Raji (cell line): ENCODE data around the gene DTD1.

ENCODE experiments used
- POLR2A ChIP-seq: IDR thresholded peaks from 2 replicates; pipeline ENCODE4 v1.6.1; 2011; ENCODE audit warnings: low read depth, low read length, control low read depth; ENCODE audit not compliant: insufficient read depth

DTD1 gene

DNA sequence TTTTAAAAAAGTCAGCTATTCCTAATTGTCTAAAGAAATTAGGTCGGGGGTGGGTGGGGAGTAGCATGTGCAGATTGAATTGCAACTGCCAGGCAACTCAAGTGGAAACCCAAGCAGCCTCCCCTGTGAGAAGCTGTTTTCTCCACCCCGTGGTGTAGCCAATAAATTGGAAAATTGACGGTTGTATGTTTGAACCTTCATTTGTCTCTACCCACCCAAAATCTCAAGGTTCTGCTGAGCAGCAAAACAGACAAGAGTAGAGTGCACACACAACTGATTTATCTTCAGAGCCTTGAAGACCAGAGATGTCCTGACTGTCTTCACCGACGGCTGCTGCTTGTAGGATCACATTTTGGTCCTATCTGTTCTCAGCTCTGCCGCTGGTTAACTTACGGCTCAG is 88.5 kb downstream of the DTD1 start:
- TF ChIP-seq POLR2A = no peak

DNA sequence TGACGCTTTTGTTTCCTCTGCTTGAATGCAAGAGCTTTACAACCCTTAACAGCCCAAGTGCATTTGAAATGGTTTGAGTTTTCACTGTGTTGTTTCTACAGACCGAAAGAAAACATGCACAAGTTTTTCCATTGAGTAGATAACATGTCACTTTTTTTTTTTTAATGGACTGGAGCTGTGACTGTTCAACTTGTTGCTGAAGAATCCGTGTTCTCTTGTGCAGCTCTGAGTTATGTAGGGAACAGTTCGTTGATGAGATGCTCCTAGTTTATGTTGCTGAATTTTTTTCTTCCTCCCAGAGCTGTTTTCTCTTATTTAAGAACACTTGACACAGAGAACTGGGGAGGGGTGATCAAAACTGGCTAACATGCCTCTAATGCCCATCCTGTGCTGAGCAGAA is 89.3 kb downstream of the DTD1 start:
- no peak for TF ChIP-seq POLR2A

DNA sequence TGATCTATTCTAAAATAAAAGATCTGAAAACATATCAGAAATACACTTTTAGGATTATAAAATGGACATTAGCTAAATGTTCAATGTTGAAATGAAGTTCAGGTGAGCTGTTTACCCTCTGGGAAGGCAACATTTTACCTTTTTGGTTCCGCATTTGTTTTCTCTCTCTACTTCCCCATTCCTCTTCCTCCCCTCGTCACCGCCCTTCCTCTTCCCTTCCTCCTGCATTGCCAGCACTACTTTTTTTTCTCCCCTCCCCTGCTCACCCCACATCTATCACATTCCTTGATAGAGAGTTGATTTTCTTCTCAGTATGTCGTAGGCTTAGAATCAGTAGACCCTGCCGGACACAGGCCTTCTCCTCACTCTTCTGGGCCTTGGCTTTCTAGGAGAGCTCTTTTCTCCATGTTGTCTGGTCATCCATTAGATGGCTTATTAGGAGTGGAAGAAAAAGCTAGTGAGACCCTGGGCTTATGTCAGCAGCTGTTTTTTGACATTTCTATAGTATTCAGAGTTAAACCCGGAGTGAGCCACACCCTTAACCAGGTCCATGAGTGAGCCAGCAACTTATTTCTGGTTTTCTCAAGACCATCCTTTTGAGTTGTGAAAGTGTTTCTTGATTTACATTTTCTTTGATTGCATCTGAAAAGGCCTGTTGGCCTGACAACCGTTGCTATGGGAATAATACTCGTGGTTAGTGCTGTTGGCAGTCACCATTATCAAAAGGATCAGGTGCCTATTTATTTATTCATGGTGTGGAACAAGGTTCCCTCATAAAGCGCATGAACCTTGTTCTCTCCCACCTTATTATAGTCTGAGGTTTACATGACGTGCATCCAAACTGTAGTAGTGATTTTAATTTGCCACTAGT is 90.9 kb downstream of the DTD1 start:
- no peak for TF ChIP-seq POLR2A

DNA sequence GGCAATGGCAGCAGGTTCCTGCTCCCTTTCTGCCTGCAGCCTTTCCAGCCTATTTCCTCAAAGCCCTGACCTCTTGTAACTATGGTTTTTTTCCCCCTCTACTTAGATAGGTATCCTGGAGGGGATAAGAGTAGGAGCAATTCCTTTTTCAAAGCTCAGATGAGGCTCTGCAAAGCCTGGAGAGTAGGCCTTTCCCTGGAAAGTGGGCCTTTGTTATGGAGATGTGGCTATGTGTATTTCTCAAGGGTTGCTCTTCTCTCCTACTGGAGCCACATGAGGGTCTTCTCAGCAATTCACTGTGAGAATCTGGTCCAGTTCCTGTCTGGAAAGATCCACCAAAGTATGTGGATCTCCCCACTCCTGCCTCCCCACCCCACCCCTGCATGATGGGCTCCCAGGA is 96.0 kb downstream of the DTD1 start:
- TF ChIP-seq POLR2A = no peak

DNA sequence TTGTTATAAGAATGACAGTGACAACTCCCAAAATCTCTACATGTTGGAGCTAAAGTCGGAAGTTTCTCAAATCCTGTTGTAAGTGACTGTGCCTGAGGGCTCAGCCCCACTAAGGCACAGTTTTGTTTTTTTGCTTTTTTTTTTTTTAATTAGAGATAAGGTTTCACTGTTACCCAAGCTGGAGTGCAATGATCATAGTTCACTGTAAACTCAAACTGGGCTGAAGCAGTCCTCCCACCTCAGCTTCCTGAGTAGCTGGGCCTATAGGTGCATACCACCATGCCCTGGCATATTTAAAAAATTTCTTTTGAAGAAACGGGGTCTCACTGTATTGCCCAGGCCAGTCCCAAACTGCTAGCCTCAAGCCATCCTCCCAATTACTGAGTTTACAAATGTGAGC is 96.9 kb downstream of the DTD1 start:
- TF ChIP-seq POLR2A = no peak

DNA sequence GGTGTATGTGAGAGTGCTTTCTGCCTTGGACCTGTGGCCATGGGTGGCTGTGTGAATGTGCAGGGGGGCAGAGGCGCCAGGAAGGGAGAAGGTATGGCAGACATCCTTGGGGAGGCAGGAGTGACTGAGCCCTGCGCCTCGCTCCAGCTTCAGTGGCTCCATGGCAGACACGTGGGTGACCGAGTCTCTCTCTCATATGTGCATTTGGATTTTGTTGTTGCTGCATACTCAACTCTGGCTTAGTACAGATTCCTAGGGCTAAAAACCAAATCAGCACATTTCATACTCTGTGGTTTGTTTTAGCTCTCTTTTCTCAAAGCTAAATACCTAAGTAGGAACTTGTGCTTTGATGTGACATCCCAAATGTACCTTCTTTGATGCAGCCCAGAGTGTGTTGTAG is 97.6 kb downstream of the DTD1 start:
- TF ChIP-seq POLR2A = no peak

DNA sequence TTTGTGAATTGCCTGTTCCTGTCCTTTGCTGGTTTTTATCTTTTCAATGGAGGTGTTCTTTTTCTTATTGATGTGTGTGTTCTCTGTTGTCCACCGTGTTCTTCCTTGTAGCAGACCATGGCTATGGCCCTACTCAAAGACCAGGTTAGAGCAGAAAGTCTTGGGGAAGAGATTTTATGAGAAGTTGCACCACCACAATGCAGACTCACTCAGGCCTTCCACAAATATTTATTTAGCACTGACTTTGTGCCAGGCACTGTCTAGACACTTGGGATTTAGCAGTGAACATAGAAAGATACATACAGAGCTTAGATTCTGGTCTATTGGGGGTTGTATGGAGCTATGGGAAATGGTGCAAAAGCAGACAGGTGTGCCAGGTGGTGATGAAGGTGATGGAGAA is 98.8 kb downstream of the DTD1 start:
- TF ChIP-seq POLR2A = no peak

DNA sequence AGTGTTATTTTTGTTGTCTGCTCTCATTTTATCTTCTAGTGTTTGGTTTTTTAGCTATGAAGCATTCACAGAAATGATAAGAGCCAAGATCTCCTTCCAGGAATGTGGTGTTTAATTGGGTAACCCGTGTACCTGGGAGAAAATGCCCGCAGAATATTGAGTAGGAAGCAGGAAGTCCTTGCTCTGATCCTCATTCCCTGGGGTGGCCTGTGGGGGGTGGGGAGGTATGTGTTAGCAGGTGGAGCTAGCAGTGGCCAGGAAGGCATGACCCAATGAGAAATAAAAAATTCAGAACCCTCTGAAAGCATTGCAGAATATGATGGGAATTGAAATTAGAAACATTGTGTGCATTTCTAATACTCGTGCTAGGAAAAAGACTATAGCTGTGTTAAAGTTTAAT is 100.8 kb downstream of the DTD1 start:
- TF ChIP-seq POLR2A = no peak

DNA sequence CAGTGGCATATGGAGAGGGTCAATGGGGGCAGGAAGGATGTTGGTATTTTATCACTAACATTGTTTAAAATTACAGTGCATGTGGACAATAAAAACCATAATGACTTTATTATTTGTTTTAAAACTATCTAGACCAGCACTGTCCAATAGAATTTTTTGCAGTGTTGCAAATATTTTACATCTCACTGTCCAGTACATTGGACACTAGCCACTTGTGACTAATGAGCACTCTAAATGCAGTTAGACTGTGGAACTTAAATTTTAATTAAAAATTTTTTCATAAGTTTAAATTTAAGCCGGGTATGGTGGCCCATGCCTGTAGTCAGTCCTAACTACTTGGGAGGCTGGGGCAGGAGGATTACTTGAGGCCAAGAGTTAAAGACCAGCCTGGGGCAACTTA is 101.7 kb downstream of the DTD1 start:
- TF ChIP-seq POLR2A = no peak

DNA sequence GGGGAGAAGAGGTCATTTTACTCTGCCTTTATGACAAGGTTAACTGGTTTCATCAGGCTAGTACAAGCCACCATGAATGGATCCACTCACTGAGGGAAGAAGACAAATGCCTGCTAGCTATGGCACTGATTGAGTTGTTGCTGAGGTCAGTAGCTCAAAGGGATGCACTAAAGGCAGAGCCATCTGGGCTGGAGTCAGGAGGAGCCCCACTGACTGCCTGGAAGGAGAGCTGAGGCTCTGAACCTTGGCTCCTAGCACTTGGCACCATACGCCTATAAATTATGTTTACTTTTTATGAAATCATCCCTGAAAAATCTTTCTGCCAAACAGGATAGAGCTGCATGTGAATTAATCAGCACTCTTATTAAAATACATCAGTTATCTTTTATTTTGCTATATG is 104.6 kb downstream of the DTD1 start:
- TF ChIP-seq POLR2A = no peak

DNA sequence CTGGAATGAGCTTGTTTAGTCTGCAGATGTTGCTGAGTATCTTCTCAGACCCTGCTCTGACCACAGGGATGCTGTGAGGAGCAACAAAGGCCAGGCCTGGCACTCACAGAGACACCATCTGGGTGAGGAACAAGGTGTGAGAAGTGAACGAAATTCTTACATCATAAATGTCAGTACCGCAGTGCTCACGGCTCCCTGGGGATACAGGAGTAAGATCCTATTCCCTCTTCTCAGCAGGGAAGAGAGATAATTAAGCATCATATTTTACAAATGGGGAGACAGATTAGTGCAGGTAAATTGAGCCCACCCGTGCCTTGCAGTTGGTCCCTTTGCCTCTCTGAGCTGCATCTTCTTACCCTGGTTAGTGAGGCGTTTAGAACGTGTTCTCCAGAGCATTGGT is 106.2 kb downstream of the DTD1 start:
- TF ChIP-seq POLR2A = no peak

DNA sequence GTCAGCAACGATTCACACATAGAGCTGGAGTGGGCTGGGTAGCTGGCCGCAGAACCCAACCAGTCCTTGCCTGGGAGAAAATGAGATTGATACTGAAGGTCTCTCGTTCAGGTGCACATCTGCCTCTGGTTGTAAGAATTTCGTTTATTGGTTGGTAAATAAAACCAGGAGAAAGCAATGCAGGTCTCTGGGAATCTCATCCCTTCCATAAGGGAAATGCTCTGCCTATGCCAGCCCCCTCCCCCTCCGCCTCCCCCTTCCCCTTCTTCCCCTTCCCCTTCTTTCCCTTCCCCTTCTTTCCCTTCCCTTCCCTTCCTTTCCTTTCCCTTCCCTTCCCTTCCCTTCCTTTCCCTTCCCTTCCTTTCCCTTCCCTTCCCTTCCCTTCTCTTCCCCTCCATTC is 107.3 kb downstream of the DTD1 start:
- TF ChIP-seq POLR2A = no peak

DNA sequence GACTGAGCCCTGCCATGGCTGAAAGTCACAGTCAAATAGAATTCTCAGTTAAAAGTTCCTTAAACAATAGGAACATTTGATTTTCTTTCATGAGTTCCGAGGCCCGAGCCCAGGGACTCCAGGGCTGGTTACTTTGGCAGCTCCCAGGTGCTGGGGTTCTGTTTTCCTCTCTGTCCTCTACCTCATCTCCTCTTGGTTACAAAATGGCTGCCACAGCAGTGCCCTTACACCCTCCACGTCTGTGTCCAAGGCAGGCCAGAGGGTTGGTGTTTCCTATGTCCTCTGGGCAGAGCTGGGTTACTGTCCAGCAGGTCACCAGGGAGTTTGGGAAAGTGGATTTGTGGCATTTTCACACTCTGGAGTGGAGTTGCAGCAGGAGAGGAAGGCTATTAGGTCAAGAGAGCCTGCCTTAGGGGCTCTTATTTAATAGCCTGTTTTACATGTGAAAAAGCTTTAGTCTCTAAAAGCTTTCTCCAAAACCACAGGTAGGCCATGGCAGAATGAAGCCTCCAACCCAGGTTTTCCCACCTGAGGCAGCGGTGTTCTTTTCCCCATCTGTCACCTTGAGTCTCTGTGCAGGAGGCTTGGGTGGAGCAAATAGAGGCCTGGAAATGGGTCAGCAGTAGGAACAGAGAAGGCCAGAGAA is 111.0 kb downstream of the DTD1 start:
- TF ChIP-seq POLR2A = no peak

DNA sequence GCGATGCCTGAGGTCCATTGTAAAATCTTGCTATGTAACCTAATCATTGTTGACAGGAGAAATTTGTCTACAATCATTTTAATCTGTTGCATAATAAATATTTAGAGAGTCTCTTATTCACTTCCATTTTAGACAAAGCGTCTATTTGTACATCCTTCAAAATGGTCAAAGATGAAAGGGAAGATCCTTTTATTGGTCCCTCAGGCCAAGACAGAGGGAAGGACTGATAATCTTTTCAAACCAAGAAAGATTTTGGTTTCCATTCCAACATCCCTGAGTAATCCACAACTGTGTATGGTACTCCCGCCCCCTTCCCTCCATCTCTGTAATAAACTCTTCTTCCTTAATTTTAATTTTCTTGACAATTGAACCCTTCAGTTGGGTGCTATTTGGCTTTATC is 114.1 kb downstream of the DTD1 start:
- no peak for TF ChIP-seq POLR2A

DNA sequence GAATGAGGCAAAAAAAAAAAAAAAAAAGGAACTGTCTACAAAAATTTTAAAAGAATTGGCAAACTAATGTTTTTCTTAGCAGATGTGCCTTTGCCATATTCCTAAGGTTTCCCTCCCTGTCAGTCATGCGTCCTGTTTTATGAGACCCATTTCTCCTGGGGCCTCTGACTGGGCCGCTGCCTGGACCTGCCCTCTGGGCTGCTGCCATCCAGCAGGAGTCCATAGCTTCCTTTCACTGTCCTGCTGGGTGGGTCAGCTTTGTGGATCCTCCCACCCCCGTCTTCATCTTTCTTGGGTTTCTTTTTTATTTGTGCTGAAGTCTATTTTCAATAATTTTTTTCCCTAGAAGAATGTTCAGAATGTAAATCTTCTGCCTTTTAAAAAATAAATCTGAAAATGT is 114.9 kb downstream of the DTD1 start:
- no peak for TF ChIP-seq POLR2A

DNA sequence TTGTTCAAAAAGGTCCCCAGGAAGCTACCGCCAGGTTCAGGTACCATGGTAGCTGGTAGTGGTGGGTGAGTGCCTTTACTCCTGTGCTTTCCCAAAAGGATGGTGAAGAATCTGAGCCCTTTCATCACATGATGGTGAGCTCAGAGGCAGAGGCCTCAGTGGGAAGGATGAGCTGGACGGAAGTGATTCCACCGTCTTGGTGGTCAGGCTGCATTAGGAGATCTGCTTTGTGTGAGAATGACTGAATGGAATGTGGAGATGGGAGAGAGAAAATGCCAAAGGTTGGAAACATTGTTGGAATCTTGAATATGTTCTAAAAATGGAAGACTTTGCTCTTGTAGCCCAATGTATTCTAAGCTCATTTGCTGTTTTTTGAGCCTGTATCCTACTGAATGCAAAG is 117.6 kb downstream of the DTD1 start:
- no peak for TF ChIP-seq POLR2A

DNA sequence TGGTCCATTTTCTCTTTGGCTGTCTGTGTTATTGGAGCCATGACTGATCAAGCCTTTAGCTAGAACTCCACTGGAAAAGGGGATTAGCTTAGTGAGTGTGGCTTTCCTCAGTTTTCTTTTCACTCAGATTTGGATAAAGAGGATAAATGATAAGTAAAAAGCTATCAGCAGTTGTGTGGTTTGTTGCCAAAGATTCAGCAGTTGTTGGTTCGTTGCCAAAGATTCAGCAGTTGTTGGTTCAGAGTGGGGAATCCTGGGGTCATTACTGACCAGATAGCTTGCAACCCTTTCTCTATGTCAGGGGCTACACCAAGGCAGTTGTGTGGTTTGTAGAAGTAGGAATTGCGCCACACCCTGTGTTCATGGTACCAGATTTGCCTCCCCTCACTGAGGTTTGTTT is 118.1 kb downstream of the DTD1 start:
- no peak for TF ChIP-seq POLR2A
